Kidney epithelial cell (primary cell): Measurements from ENCODE around the gene RPS2. TPM values are rescaled to one million over a fixed set of nuclear protein-coding genes. Genes with fewer than 3 reads are reported as not detected.

Experiments used
- DNase-seq: peaks from one replicate; pipeline ENCODE4 v3.0.0-alpha.2; 2010; ENCODE audit warnings: low read depth
- H3K27me3 ChIP-seq: 2 replicates; pipeline ENCODE4 v1.6.0; 2011; ENCODE audit warnings: low read length; ENCODE audit not compliant: control insufficient read depth, insufficient read depth
- H3K36me3 ChIP-seq: 2 replicates; pipeline ENCODE4 v1.5.1; 2011; ENCODE audit warnings: low read length; ENCODE audit not compliant: control insufficient read depth, insufficient read depth
- H3K4me3 ChIP-seq: 2 replicates; pipeline ENCODE4 v1.5.1; 2011; ENCODE audit warnings: low read depth, mild to moderate bottlenecking, control low read depth, low read length
- total RNA-seq: library from RNA; depleted of rRNA; stranded (reverse); fragments of >200 nt; gene quantifications from 2 replicates; pipeline ENCODE4 v1.2.3, GENCODE V29; 2015
- TF ChIP-seq, protein P1 (sequence below): IDR thresholded peaks from 2 replicates; pipeline ENCODE4 v1.5.1; 2011; ENCODE audit warnings: mild to moderate bottlenecking, moderate library complexity, low read length, control low read depth, inconsistent platforms; ENCODE audit not compliant: insufficient read depth, poor library complexity, severe bottlenecking

The RPS2 gene
- total RNA-seq, 1 donor from 2014 or later, result 4,278 TPM

DNA sequence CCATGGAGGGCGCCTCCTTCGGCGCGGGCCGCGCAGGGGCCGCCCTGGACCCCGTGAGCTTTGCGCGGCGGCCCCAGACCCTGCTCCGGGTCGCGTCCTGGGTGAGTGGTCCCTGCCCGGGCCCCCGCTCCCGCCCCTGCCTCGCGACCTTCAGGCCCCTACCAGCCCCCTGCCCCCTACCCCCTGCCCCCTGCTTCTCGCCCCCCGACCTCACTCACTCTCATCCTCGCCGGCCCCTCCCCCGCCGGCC, 25.4 kb upstream of the RPS2 start:
- no peak for DNase-seq
- Histone ChIP-seq H3K27me3 (peaks cover 29% of the 10 kb centered on the region), H3K36me3 (peaks cover 5% of the 10 kb centered on the region), H3K4me3 (peak overlapping the region; percentile 31)
- TF ChIP-seq, protein P1, sequence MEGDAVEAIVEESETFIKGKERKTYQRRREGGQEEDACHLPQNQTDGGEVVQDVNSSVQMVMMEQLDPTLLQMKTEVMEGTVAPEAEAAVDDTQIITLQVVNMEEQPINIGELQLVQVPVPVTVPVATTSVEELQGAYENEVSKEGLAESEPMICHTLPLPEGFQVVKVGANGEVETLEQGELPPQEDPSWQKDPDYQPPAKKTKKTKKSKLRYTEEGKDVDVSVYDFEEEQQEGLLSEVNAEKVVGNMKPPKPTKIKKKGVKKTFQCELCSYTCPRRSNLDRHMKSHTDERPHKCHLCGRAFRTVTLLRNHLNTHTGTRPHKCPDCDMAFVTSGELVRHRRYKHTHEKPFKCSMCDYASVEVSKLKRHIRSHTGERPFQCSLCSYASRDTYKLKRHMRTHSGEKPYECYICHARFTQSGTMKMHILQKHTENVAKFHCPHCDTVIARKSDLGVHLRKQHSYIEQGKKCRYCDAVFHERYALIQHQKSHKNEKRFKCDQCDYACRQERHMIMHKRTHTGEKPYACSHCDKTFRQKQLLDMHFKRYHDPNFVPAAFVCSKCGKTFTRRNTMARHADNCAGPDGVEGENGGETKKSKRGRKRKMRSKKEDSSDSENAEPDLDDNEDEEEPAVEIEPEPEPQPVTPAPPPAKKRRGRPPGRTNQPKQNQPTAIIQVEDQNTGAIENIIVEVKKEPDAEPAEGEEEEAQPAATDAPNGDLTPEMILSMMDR, result no peak

DNA sequence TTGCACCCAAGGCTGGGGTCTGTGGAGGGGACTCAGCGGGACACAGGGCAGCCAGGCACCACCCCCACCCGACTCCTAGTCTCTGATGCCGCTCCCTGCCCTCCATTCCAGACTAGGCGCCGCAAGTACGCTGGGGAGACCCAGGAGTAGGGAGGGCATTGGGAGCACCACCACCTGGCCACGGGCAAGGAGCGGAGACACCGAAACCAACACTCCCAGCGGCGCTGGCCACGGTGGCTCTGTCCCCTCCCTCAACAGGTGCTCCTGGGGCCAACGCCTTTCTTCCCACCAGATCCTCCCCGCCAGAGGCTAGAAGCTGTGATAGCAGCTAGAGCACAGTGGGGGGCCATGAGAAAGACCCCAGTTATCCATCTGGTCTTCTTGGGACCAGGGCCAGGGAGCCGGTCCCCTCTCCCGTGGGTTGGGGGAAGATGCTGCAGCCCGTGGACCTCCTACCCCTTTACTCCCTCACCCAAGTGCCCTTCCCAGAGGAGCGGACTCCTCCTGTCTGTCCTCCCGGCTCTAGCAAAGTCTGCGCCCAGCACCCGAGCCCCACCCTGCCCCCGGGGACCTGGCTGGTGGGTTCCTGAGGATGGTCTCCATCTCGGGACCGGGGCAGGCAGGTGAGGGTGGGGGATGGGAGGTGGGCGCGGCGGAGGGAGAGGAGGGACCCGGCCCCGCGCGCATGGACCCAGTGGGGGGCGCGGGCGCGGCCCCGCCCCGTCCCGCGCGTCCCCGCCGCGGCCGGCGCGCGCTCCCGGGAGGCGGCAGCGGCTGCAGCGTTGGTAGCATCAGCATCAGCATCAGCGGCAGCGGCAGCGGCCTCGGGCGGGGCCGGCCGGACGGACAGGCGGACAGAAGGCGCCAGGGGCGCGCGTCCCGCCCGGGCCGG, 24.8 kb upstream of the RPS2 start, which contains the start of gene SYNGR3:
Gene SYNGR3 (plus strand): TSS at position 762 of the 892 bp plus-strand sequence. CDS start 133 bp downstream, outside the sequence.
- TF ChIP-seq, protein P1, result no peak
- Histone ChIP-seq H3K36me3 (peaks cover 5% of the 10 kb centered on the region), H3K27me3 (peaks cover 29% of the 10 kb centered on the region), H3K4me3 (peak within 1 kb of the TSS; percentile 31)
- no peak for DNase-seq

DNA sequence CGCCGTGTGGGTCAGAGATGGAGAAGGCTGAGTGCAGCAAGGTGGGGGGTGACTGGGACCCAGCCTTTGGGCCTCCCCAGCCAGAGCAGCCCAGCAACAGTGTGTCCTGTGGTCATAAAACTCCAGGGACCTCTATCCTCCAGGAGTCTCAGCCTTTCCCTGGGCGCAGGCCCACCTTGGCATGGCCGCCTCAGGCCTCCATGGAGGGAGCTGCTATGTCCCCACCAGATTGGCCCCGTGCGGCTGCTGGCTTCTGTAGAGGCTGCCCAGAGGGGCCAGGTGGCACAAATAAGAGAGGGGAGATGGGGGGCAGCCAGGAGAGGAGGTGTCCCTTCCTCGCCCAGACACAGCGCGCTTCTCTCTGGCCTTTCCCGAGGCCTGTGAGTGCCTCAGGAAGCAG, 22.6 kb upstream of the RPS2 start:
- Histone ChIP-seq H3K27me3 (peaks cover 44% of the 10 kb centered on the region), H3K36me3 (peaks cover 5% of the 10 kb centered on the region)
- TF ChIP-seq, protein P1, result no peak

DNA sequence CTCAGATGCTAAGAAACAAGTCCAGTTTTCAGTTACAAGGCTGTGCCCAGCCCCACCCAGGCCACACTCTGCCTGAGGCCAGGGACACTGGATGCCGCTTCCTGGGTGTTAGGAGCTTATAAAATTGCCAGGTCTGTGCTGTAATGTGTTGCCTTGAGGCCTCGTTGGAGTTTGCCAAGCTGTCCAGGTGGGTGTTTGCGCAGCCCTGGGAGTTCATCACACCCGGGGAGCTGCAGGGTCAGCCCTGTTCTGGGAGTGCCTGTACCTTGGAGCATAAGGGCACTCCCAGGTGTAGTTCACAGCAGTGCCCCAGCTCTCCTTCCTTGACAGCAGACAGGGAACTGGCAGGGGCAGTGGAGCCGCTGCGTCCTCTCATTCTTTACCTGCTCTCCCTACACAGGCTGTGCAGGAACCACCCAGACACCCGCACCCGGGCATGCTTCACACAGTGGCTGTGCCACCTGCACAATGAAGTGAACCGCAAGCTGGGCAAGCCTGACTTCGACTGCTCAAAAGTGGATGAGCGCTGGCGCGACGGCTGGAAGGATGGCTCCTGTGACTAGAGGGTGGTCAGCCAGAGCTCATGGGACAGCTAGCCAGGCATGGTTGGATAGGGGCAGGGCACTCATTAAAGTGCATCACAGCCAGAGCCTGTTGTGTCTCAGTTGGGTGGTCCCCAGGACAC, 21.0 kb upstream of the RPS2 start:
- TF ChIP-seq, protein P1, result no peak
- H3K27me3 ChIP-seq, result peaks cover 50% of the 10 kb centered on the region
- H3K4me3 ChIP-seq, result no peak overlapping the region
- H3K36me3 ChIP-seq, result peaks cover 5% of the 10 kb centered on the region
- DNase-seq, result no peak

More for the DNA sequence above, 22.6 kb upstream of the RPS2 start:
- DNase-seq, result no peak
- H3K4me3 ChIP-seq, result no peak overlapping the region

DNA sequence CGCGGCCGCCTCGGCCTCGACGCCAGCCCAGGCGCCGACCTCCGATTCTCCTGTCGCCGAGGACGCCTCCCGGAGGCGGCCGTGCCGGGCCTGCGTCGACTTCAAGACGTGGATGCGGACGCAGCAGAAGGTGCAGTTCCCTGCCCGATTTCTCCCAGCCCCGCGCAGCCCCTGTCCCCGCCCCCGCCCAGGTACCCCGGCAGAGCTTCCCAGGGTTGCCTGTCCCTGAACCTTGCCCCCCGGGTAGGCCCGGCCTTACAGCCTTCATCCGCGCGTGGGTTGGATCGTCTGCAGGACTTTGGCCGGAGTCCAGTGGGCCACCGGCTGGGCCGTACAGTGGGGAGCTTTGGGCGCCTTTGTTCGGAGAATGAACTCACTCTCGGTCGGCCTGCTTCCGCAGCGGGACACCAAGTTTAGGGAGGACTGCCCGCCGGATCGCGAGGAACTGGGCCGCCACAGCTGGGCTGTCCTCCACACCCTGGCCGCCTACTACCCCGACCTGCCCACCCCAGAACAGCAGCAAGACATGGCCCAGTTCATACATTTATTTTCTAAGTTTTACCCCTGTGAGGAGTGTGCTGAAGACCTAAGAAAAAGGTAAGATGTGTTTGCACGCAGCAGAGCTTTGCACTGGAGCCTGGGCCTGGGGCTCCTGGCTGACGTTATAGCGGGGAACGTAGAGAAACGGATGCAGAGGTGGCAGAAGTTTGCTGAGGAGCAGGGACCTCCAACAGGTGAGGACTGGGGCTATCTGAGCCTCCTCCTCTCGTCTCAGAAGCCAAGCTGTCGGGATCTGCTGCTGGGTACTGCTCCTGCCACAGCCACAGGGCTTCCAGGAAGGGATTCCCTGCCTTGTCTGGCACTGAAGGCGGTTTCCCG, 20.0 kb upstream of the RPS2 start:
- Histone ChIP-seq H3K36me3 (peaks cover 5% of the 10 kb centered on the region), H3K27me3 (peaks cover 54% of the 10 kb centered on the region), H3K4me3 (peak overlapping the region; percentile 79)
- no peak for DNase-seq
- TF ChIP-seq, protein P1, result no peak
